ENCODE measurements around the gene IFNL4. TPM values are rescaled to one million over a fixed set of nuclear protein-coding genes. Genes with fewer than 3 reads are reported as not detected.

IFNL4 gene
- total RNA-seq, 1 experiment from 2014 or later: not detected

Other genes with a start within 250 kb of the IFNL4 start
- not detected in 2 replicates for gene FBXO27, start 216.3 kb downstream of the IFNL4 start, total RNA-seq (2014; rRNA removed; shearing (Covaris generic))
- not detected in 2 replicates for gene ACP7, start 164.5 kb downstream of the IFNL4 start, total RNA-seq (2014; rRNA removed; shearing (Covaris generic))
- gene PAK4, start 123.1 kb downstream of the IFNL4 start, total RNA-seq (2014; rRNA removed; shearing (Covaris generic)): 42.3 and 46.5 TPM in 2 replicates
- 0.31 TPM in 1 of 2 replicates, not detected in the other for gene NCCRP1, start 51.9 kb downstream of the IFNL4 start, total RNA-seq (2014; rRNA removed; shearing (Covaris generic))
- not detected in 2 replicates for gene SYCN, start 44.6 kb downstream of the IFNL4 start, total RNA-seq (2014; rRNA removed; shearing (Covaris generic))
- not detected in 2 replicates for gene IFNL3, start 3.9 kb downstream of the IFNL4 start, total RNA-seq (2014; rRNA removed; shearing (Covaris generic))
- not detected in 2 replicates for gene IFNL2, start 19.5 kb upstream of the IFNL4 start, total RNA-seq (2014; rRNA removed; shearing (Covaris generic))
- not detected in 2 replicates for gene IFNL1, start 47.6 kb upstream of the IFNL4 start, total RNA-seq (2014; rRNA removed; shearing (Covaris generic))
- gene LRFN1, start 72.0 kb upstream of the IFNL4 start, total RNA-seq (2014; rRNA removed; shearing (Covaris generic)): 0.38 and 0.44 TPM in 2 replicates
- not detected in 2 replicates for gene GMFG, start 87.2 kb upstream of the IFNL4 start, total RNA-seq (2014; rRNA removed; shearing (Covaris generic))
- 220 and 230 TPM in 2 replicates for gene SAMD4B, start 93.6 kb upstream of the IFNL4 start, total RNA-seq (2014; rRNA removed; shearing (Covaris generic))
- gene PAF1, start 142.2 kb upstream of the IFNL4 start, total RNA-seq (2014; rRNA removed; shearing (Covaris generic)): 109 and 115 TPM in 2 replicates
- 59.7 and 64.3 TPM in 2 replicates for gene MED29, start 142.5 kb upstream of the IFNL4 start, total RNA-seq (2014; rRNA removed; shearing (Covaris generic))
- 124 and 131 TPM in 2 replicates for gene ZFP36, start 158.0 kb upstream of the IFNL4 start, total RNA-seq (2014; rRNA removed; shearing (Covaris generic))
- 51.0 and 61.2 TPM in 2 replicates for gene PLEKHG2, start 163.8 kb upstream of the IFNL4 start, total RNA-seq (2014; rRNA removed; shearing (Covaris generic))
- 798 and 1,020 TPM in 2 replicates for gene RPS16, start 187.1 kb upstream of the IFNL4 start, total RNA-seq (2014; rRNA removed; shearing (Covaris generic))
- 128 and 151 TPM in 2 replicates for gene SUPT5H, start 196.7 kb upstream of the IFNL4 start, total RNA-seq (2014; rRNA removed; shearing (Covaris generic))
- gene TIMM50, start 232.0 kb upstream of the IFNL4 start, total RNA-seq (2014; rRNA removed; shearing (Covaris generic)): 261 and 295 TPM in 2 replicates

Measured in HT-29 (cell line).